HL-60/S4 treated with phorbol 12-myristate 13-acetate at 8.2 ng/mL for 4 days and 3 days (cell line): ENCODE data around the gene PHKA2.
"Not testable (repeated sequence)": the region's sequence is repeated elsewhere in the genome, so short reads cannot be mapped to it uniquely, and the experiment has no call there.

Experiments used
- in situ Hi-C: fragments of 300-500 bp; cut with MboI; formaldehyde crosslinking; loops from 2 replicates; pipeline ENCODE4 v1.15.0; 2022; ENCODE audit warnings: low sequenced_read_pairs

Gene PHKA2

GRCh38 chrX:18873189-18873791 is 110.6 kb downstream of the PHKA2 start:
- in situ Hi-C loops, result no loop called here

GRCh38 chrX:18872621-18873020 is 111.3 kb downstream of the PHKA2 start:
- in situ Hi-C loops, result no loop called here

GRCh38 chrX:18871970-18872369 is 111.9 kb downstream of the PHKA2 start:
- in situ Hi-C loops, result no loop called here

DNA sequence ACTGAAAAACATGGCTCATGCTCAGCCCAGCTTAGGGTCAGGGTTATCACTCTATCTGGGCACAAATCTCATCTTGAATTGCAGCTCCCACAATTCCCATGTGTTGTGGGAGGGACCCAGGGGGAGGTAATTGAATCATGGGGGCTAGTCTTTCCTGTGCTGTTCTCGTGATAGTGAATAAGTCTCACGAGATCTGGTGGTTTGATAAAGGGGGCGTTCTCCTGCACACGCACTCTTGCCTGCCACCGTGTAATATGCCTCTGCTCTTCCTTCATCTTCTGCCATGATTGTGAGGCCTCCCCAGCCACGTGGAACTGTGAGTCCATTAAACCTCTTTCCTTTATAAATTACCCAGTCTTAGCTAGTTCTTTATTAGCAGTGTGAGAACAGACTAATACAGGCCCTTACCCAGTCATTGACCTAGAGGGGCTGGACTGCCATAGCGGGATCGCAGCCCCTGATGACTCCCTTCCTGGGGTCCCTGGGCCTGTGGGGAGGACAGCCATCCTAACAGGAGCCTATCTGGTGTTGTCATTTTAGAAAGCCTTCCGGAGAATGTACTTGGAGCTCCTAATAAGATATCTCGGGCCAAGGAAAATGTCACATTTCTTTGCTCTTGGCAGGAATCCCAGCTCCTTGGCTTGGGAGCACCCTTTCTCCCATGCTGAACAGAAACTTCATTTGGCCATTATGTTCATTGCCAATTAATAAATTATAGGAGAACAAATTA is 112.6 kb downstream of the PHKA2 start:
- in situ Hi-C loops, result no loop called here

GRCh38 chrX:18864390-18864920 is 119.5 kb downstream of the PHKA2 start:
- in situ Hi-C loops, result no loop called here

- in situ Hi-C loops, result no loop called here
These were observed 122.4 kb downstream of the PHKA2 start for GRCh38 chrX:18861511-18861910.

GRCh38 chrX:18856645-18856997 is 127.3 kb downstream of the PHKA2 start:
- in situ Hi-C loops, result no loop called here

DNA sequence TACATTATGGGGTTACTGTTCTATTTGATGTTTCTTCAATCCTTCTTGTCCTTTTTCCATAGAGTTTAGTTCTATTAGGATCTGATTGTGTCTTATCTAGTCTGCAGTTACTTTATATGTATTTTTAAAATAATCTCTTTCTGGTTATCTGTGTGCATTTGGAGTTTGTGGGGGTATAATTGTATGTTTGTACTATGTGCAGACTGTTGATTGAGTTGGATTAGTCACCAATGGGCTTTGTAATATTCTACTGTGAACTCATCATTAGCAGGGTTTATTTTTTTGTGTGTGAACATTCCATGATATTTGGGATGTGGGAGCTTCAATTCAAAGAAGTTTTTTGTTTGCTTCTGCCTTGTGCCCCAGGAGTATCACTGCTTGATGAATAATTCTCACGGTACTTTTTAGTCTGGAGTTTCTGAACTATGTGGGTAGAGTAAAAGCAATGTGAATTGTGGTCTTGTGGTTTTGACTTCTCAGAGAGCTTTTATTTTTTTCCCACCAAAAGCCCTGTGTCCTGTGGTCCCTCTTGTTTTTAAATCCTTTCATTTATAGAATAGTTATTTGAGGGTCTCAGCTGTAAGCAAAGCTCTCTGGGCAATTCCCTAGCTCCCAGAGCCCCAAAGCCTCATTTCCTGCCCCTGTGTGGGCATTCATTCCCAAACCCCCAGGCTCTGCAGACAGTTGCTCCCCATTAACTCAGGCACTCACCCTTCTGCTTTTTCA is 127.8 kb downstream of the PHKA2 start:
- in situ Hi-C loops, result no loop called here

DNA sequence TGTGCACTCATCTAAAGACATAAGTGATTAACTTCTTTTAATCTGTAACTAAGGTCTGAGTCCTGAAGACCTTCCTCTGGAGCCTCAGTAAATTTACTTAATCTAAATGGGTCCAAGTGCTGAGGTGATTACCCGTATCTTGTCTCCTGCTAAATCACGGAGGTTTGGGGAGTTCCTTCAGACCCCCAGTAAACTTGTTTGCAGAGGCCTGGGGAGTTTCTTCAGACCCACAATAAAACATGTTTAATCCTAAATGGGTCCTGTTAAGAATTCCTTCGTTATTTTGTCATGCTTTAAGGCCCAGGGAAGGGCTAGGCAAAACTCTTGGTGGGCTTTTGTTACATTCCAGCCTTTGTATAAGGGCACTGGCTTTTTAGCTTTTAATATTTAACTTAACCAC is 136.0 kb downstream of the PHKA2 start:
- in situ Hi-C loops, result not testable (repeated sequence)
